Measurements from ENCODE around the gene ACSL1.
"Not testable (repeated sequence)": the region's sequence is repeated elsewhere in the genome, so short reads cannot be mapped to it uniquely, and the experiment has no call there.

ACSL1 gene

DNA sequence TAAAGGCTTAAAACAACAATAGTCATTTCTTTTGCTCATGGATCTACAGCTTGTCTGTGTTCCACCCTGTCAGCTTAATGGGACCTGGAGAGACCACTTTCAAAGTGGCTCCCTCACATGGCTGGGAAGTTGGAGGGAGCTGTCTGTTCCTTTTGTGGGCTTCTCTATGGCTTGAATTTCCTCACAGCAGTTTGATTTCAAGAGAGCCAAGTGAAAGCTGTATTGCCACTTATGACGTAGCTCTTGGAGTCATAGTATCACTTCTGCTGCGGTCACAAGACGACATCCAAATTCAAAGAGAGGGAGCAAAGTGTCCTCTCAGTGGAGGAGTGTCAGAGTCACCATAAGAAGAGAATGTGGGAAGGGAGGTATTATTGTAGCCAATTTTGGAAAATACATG lies 22.7 kb upstream of the ACSL1 start:
- peak overlapping the region in 10 of 11 experiments; percentile 14 to 92 (median 62); a peak in 18 of 22 replicates for H3K4me2 ChIP-seq
- peak overlapping the region; percentile 41 to 100 (median 97); a peak in 21 of 22 replicates for H3K27ac ChIP-seq
- TF ChIP-seq Cebpa-rat (IDR thresholded peaks at IDR 0.05) = peak in 2 of 11 experiments; percentile 33 to 57; a peak in 1 of 22 replicates

DNA sequence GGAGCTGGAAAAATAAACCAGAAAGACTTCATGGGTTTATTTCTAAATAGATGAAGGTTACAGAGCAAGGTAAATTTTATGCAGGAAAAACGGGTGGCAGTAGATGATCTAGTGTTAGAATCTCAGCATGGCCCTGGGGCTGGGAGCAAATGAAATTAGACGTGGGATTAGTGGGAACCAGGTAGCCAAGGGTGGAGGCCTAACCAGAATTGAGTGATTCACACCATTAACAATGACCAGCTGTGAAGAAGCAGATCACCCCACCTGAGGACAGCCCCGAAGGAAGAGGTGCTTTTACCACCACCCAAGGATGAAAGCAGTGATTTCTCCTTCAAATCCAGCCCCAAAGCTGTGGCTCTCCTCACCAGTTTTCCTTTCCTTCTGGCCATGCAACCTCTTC lies 20.8 kb upstream of the ACSL1 start:
- Histone ChIP-seq H3K4me2 (peak overlapping the region in 4 of 11 experiments; percentile 76 to 92 (median 80); a peak in 8 of 22 replicates), H3K4me1 (peaks cover 14 to 81% (median 45%) of the 10 kb centered on the region in 10 experiments), H4K20me1 (no peaks in the 10 kb centered on the region), H3K36me3 (peaks cover 0 to 39% (median 0%) of the 10 kb centered on the region in 11 experiments; a peak in 7 of 22 replicates), H3K27ac (peak overlapping the region; percentile 5 to 100 (median 49); a peak in 17 of 22 replicates), H3K4me3 (peak overlapping the region in 1 of 10 experiments; percentile 13; a peak in 1 of 20 replicates), H3K9me3 (replicated peaks in 1 of 11) (peaks cover 0 to 12% (median 0%) of the 10 kb centered on the region in 11 experiments; a peak in 3 of 22 replicates), H3K27me3 (no peaks in the 10 kb centered on the region), H3K9ac (peak overlapping the region in 4 of 11 experiments; percentile 43 to 95 (median 68); a peak in 5 of 22 replicates)
- no peak for TF ChIP-seq Cebpa-rat (IDR thresholded peaks at IDR 0.05)

More for the DNA sequence above, 22.7 kb upstream of the ACSL1 start:
- H3K9ac ChIP-seq = peak overlapping the region in 8 of 11 experiments; percentile 29 to 95 (median 60); a peak in 13 of 22 replicates
- H3K9me3 ChIP-seq (replicated peaks in 1 of 11) = peaks cover 0 to 12% (median 0%) of the 10 kb centered on the region in 11 experiments; a peak in 5 of 22 replicates
- no peaks in the 10 kb centered on the region for H4K20me1 ChIP-seq
- peaks cover 0 to 20% (median 0%) of the 10 kb centered on the region in 11 experiments; a peak in 7 of 22 replicates for H3K36me3 ChIP-seq
- H3K4me3 ChIP-seq = no peak overlapping the region
- H3K27me3 ChIP-seq = no peaks in the 10 kb centered on the region
- peaks cover 28 to 100% (median 65%) of the 10 kb centered on the region in 10 experiments for H3K4me1 ChIP-seq

DNA sequence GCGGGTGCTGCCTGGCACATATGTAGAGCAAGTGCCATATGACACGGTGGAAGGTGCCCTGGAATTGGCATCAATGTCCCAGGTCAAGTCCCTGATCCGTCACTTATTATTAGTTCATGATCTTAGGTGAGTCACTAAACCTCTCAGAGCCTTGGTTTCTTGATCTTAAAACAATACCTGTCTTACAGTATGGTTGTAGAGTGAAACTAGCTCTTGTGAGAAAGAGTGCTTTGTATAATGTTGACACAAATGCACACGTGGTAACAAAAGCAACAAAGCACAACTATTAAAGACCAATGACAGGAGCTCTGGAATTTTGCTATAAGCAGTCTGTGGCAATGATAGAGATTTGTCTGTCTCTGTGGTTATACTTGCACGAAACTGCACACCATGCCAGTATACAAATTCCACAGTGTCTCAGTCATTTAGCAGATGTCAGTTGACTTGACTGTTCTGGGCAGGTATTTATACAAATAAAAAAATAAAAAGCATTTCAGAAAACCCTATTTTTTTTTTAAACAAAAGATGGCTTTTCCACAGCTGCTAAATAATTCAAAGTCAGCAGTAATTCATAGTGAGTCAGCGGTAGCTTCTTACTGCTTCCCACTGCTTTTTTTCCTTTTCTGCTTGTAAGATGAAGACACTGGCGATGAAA lies 19.7 kb upstream of the ACSL1 start:
- Histone ChIP-seq H3K9ac (peak overlapping the region in 4 of 11 experiments; percentile 43 to 95 (median 68); a peak in 7 of 22 replicates), H3K27ac (peak overlapping the region in 10 of 11 experiments; percentile 9 to 100 (median 72); a peak in 12 of 22 replicates)

DNA sequence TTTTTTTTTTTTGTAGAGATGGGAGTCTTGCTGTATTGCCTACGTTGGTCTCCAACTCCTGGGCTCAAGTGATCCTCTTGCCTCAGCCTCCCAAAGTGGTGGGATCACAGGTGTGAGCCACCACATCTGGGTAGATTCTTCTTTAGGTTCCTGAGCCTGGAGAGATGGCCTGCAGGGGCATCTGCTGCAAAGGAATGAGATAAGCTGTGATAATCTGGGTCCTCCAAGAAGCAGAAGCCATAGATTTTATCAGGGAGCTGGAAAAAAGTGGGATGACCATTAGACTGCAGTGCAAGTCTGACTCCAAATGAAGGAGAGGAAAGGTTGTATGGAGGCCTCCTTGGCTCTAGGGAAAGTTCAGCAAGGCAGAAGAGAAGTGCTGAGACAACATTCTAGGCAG lies 19.0 kb upstream of the ACSL1 start:
- TF ChIP-seq Cebpa-rat (IDR thresholded peaks at IDR 0.05) = no peak
- Histone ChIP-seq H3K4me3 (no peak overlapping the region; a peak in 1 of 20 replicates), H3K4me1 (peaks cover 0 to 66% (median 27%) of the 10 kb centered on the region in 10 experiments; a peak in 16 of 20 replicates), H4K20me1 (no peaks in the 10 kb centered on the region), H3K9me3 (replicated peaks in 1 of 11) (peaks cover 0 to 12% (median 0%) of the 10 kb centered on the region in 11 experiments; a peak in 3 of 22 replicates), H3K4me2 (peak overlapping the region in 4 of 11 experiments; percentile 76 to 92 (median 80); a peak in 8 of 22 replicates), H3K27ac (peak overlapping the region in 8 of 11 experiments; percentile 7 to 100 (median 72); a peak in 10 of 22 replicates), H3K9ac (peak overlapping the region in 3 of 11 experiments; percentile 46 to 95 (median 91); a peak in 5 of 22 replicates), H3K36me3 (peaks cover 0 to 39% (median 0%) of the 10 kb centered on the region in 11 experiments; a peak in 7 of 22 replicates), H3K27me3 (no peaks in the 10 kb centered on the region)

More for the DNA sequence above, 19.7 kb upstream of the ACSL1 start:
- H3K4me2 ChIP-seq = peak overlapping the region in 4 of 11 experiments; percentile 76 to 92 (median 80); a peak in 8 of 22 replicates
- peaks cover 4 to 72% (median 35%) of the 10 kb centered on the region in 10 experiments for H3K4me1 ChIP-seq
- H3K27me3 ChIP-seq = no peaks in the 10 kb centered on the region
- no peaks in the 10 kb centered on the region for H4K20me1 ChIP-seq
- TF ChIP-seq Cebpa-rat (IDR thresholded peaks at IDR 0.05) = no peak
- no peak overlapping the region; a peak in 1 of 20 replicates for H3K4me3 ChIP-seq
- H3K9me3 ChIP-seq (replicated peaks in 1 of 11) = peaks cover 0 to 12% (median 0%) of the 10 kb centered on the region in 11 experiments; a peak in 3 of 22 replicates
- H3K36me3 ChIP-seq = peaks cover 0 to 39% (median 0%) of the 10 kb centered on the region in 11 experiments; a peak in 7 of 22 replicates

DNA sequence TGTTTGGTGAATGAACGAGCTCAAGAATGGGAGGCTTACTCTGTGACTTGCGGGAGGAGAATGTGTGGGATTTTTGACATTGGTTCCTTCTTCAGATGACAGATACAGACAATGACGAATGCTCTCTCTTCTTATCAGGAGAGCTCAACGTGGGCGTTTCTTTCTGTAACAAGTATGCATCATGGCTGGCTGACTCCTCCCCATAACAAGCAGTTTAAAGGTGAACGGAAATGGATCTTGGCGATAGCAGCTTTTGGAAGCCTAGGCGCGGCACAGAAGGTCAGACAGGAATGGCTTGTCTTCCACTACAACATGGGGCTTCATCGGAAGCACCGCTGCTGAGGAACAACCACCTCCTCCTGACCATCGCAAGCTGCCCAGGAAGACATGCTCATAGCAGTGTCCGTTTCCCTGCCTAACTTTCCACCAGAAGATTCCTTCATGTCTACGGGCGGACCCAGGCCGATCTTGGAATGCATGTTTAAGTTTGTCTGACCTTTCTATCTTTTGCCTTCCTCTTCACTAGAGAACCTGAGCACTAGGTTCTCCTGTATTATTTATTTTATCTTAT lies 18.3 kb upstream of the ACSL1 start:
- TF ChIP-seq Cebpa-rat (IDR thresholded peaks at IDR 0.05) = no peak

GRCh38 chr4:184839075-184839399 lies 13.3 kb upstream of the ACSL1 start:
- peak overlapping the region in 3 of 11 experiments; percentile 34 to 47 (median 36); a peak in 6 of 22 replicates for H3K4me2 ChIP-seq

More for the DNA sequence above, 18.3 kb upstream of the ACSL1 start:
- H4K20me1 ChIP-seq = no peaks in the 10 kb centered on the region
- H3K27me3 ChIP-seq = no peaks in the 10 kb centered on the region
- H3K4me1 ChIP-seq = peaks cover 0 to 66% (median 22%) of the 10 kb centered on the region in 10 experiments; a peak in 16 of 20 replicates
- peaks cover 0 to 12% (median 0%) of the 10 kb centered on the region in 11 experiments; a peak in 3 of 22 replicates for H3K9me3 ChIP-seq (replicated peaks in 1 of 11)
- H3K36me3 ChIP-seq = peaks cover 0 to 39% (median 0%) of the 10 kb centered on the region in 11 experiments; a peak in 7 of 22 replicates
- H3K27ac ChIP-seq = no peak overlapping the region; a peak in 1 of 22 replicates
- no peak overlapping the region for H3K9ac ChIP-seq
- peak overlapping the region in 3 of 11 experiments; percentile 19 to 92 (median 76); a peak in 5 of 22 replicates for H3K4me2 ChIP-seq
- no peak overlapping the region for H3K4me3 ChIP-seq

GRCh38 chr4:184838249-184839074 lies 12.7 kb upstream of the ACSL1 start:
- no peak overlapping the region for H3K4me3 ChIP-seq
- peak overlapping the region in 1 of 11 experiments; percentile 1; a peak in 2 of 22 replicates for H3K27ac ChIP-seq
- H3K9me3 ChIP-seq (replicated peaks in 1 of 11) = no peaks in the 10 kb centered on the region; a peak in 1 of 22 replicates
- no peak for TF ChIP-seq Cebpa-rat (IDR thresholded peaks at IDR 0.05)
- no peaks in the 10 kb centered on the region for H3K27me3 ChIP-seq
- peaks cover 0 to 19% (median 0%) of the 10 kb centered on the region in 11 experiments; a peak in 6 of 22 replicates for H3K36me3 ChIP-seq
- peaks cover 0 to 35% (median 7%) of the 10 kb centered on the region in 10 experiments; a peak in 13 of 20 replicates for H3K4me1 ChIP-seq
- H3K4me2 ChIP-seq = peak overlapping the region in 3 of 11 experiments; percentile 34 to 47 (median 36); a peak in 6 of 22 replicates
- H4K20me1 ChIP-seq = no peaks in the 10 kb centered on the region
- no peak overlapping the region for H3K9ac ChIP-seq

More at GRCh38 chr4:184839075-184839399, 13.3 kb upstream of the ACSL1 start:
- not testable (repeated sequence) for H3K4me3 ChIP-seq; H3K9me3 ChIP-seq (replicated peaks in 1 of 11); H3K27ac ChIP-seq; H3K27me3 ChIP-seq; H3K9ac ChIP-seq; H4K20me1 ChIP-seq
- peaks cover 0 to 35% (median 2%) of the 10 kb centered on the region in 10 experiments; a peak in 10 of 20 replicates for H3K4me1 ChIP-seq
- H3K36me3 ChIP-seq = peaks cover 0 to 25% (median 0%) of the 10 kb centered on the region in 11 experiments; a peak in 6 of 22 replicates

GRCh38 chr4:184836613-184837012 lies 10.8 kb upstream of the ACSL1 start:
- TF ChIP-seq Cebpa-rat (IDR thresholded peaks at IDR 0.05) = no peak
- H3K36me3 ChIP-seq = 0 out of 22 replicates have a peak, but pooled peaks cover 0 to under 1% (median 0%) of the 10 kb centered on the region in 11 experiments
- no peaks in the 10 kb centered on the region for H3K9me3 ChIP-seq (replicated peaks in 1 of 11)
- H3K4me2 ChIP-seq = peak overlapping the region in 1 of 11 experiments; percentile 32; a peak in 1 of 22 replicates
- H3K27me3 ChIP-seq = no peaks in the 10 kb centered on the region
- H3K4me1 ChIP-seq = peaks cover 0 to 39% (median 13%) of the 10 kb centered on the region in 10 experiments; a peak in 14 of 20 replicates
- H3K4me3 ChIP-seq = no peak overlapping the region
- no peak overlapping the region for H3K27ac ChIP-seq
- no peaks in the 10 kb centered on the region for H4K20me1 ChIP-seq
- no peak overlapping the region for H3K9ac ChIP-seq
